HG03565 (cell line): ENCODE results near the gene NEK10.

Experiments used
- ATAC-seq: cut with Tn5 transposase; IDR thresholded peaks from one replicate; pipeline ENCODE4 v1.9.1; 2021; ENCODE audit warnings: mild to moderate bottlenecking, moderate library complexity; ENCODE audit not compliant: unreplicated experiment

Gene NEK10

DNA sequence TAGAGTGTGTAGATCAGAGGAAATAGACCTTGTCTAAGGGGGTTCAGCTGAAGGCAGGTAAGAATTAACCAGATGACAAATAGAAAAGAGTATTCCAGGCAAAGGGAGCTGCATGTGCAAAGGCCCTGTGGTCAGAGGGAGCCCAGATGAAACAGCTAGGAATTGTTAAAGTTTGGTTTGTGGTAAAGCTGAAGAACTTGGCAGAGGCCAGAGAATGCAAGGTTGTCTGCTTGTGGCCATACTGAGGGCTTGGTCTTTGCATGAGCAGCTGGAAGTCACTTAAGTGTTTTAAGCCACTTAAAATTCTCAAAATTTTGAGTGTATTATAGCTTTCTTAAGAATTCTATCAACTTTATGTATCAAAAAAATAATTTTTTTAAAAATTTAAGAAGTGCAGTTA lies 116.5 kb downstream of the NEK10 start:
- no peak for ATAC-seq

- no peak for ATAC-seq
Measured at GRCh38 chr3:27244374-27244773, 124.8 kb downstream of the NEK10 start.

- ATAC-seq: no peak
Measured at GRCh38 chr3:27239951-27240350, 129.2 kb downstream of the NEK10 start.

DNA sequence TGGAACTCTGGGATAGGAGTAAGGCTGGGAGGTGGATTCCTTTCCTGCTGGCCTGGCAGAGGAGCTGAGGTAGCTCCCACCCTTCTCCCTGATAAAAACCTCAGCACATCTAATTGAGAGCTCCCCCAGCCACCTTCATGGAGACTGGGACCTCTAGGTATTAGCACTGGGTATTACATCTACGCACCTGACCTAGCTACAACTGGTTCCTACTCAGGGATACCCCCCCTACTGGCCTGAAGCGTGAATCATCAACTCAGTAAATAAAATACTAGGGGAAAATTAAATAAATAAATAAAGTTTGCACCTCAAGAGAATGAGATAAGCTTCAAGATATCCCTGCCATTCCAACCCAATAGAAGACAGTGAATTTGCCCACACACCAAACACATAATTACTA lies 140.4 kb downstream of the NEK10 start:
- no peak for ATAC-seq

GRCh38 chr3:27224197-27224596 lies 145.0 kb downstream of the NEK10 start:
- no peak for ATAC-seq

- no peak for ATAC-seq
Measured at GRCh38 chr3:27221264-27221932, 147.8 kb downstream of the NEK10 start.

- no peak for ATAC-seq
Measured at GRCh38 chr3:27220166-27220565, 149.0 kb downstream of the NEK10 start.

DNA sequence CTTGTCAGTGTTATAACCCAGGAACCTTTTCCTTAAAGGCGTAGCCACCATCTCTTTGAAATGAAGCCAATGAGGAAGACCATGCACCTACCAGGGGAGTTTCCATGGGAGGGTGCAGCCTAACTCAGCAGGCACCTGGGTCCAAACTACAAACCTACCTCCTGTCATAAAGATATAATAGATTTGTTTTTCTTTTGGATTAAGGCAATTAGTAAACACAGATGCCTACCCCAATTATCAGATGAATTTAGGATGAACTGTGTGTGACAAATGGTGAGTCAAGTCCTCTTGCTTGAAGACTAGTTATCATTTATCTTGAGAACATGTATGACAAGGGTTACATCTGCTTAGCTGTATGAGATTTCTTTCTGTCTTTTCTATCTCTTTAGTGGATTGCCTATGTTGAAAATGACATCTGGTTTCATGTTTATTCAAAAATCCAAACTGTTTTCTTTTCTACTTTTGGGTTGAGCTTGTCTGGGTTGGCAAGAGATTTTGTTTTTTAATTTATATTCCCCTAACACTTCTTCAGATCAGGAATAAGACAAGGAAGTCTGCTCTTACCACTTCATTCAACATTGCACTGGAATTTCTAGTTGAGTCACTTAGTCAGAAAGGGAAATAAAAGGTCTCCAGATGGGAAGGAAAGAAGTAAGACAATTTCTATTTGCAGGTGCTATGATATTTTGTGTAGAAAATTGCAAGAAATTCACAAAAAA lies 149.9 kb downstream of the NEK10 start:
- no peak for ATAC-seq

- ATAC-seq: no peak
Measured at GRCh38 chr3:27216955-27217552, 152.1 kb downstream of the NEK10 start.

- ATAC-seq: no peak
Measured at GRCh38 chr3:27216295-27216855, 152.8 kb downstream of the NEK10 start.

GRCh38 chr3:27213450-27213849 lies 155.7 kb downstream of the NEK10 start:
- no peak for ATAC-seq

GRCh38 chr3:27209617-27210264 lies 159.4 kb downstream of the NEK10 start:
- ATAC-seq: no peak

DNA sequence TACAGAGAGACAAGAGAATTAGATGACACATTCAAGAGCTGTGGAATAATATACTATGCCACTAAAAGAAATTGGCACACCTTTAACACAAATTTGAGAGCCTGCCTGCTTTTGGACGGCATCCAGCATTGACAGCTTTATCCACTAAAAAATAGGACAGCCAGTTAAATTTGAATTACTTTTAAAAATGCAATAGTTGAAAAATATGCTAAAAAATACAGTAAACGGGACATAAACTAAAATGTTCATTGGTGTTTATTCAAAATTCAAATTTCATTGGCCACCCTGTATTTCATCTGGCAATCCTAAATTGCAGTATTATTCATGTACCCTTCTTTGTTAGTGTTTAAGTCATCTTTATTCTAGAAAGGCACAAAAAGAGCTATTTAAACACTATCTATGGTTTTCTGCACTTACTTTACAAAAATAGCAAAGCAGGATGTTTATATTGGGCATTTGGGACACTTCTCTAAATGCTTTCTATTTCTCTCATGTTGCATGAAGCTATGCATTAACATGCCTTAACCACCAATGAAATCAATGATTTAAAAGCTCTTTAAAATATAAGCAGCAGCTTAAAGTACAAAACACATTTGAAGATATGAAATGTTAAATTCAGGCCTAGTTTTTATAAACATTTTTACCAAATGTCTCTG lies 160.1 kb downstream of the NEK10 start:
- no peak for ATAC-seq

DNA sequence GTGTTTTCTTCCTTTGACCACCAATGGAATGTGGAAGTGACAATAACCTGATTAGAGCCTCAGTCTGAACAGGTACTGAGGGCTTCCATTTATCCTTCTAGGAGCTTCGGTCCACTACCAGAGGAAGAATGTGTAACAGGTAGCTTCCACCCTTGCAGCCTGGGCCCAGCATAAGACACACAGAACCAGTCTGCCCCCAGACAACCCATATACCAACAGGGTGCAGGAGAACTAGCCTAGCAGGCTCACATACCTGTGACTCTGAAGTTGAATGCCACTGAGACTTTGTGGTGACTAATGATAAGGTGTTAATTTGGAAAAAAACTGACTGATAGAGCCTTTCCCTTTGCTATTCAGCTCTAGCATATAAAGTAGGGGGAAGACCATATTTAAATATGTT lies 166.2 kb downstream of the NEK10 start:
- ATAC-seq: no peak

DNA sequence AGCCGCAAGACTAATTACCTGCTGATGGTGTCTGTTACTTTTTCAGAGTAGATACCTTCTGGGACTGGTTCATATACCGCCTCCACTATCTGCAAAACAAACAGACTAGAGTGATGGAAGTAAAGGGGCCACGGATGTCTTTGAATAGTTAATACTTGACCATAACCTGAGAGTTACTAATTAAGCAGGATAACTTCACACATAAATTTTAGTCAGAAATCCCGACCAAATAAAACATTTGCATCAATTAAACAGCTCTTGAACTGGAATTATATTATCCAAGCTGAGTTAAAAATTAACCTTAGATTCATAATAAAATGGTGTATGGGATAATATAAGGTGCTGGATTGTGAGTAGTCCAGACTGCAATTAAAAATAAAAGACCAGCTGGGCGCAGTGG lies 167.7 kb downstream of the NEK10 start:
- no peak for ATAC-seq

DNA sequence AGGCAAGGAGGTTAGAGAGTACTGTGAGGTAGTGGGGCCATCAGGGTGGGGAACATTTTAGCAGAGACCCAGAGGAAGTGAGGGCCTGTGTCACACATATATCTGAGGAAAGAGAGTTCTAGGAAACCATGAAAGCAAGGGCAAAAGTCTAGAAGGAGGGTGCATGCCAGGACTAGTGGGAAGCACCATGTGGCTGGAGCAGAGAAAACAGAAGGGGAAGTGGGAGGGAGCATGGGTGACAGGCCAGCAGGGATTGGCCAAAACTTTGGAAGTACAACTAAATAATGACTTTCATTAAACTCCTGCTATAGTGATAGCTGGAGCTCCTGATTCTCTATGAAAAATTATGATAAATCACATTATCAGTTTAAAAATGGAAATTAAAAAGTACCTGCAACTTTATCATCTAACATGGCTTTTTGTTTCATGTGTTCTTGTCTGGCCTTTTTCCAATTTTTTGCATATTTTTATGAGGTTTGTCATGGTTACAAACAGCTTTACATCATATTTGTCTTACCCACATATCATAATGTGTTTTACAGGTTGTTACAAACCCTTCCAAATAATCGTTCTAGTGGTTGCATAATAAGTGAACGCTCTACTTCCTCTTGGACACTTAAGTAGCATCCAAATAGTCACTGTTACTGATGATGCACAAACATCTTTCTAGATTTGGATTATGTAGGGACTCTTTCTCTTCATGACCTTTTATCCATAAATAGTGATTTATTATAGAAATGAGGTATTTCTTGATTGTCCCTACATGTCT lies 168.3 kb downstream of the NEK10 start:
- no peak for ATAC-seq

DNA sequence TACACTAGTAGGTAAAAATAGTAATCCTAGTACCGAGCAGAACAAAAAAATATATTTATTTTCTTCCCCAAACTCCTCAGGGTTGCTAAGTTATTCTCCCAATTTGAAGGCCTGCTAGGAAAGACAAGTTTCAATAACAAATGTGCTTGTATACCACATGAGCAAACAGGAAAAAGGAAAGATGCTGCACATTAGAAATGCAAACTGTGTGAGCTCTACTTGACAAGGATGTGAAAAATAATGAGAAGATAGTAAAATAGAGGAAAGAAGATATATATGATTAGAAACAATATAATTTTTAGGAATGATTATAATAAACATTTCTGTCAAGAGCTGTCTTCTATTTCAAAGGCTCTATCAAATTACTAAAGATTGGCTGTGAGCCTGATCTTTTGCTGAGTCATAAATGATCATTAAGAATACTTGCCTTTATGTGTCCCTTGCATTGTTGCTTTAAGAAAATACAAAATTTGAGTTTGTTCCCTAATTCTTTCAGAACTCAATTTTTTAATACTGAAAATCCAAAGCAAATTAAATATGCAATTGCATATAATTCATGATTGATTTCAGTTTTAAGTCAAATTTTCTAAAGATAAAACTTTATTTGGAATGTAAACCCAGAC lies 174.2 kb downstream of the NEK10 start:
- ATAC-seq: no peak

GRCh38 chr3:27193056-27193455 lies 176.1 kb downstream of the NEK10 start:
- no peak for ATAC-seq

GRCh38 chr3:27186013-27186412 lies 183.2 kb downstream of the NEK10 start:
- no peak for ATAC-seq
